PC-3 (cell line): ENCODE measurements around the gene KIF6.

ENCODE experiments used
- CTCF ChIP-seq: fragments of 300-600 bp; sonication (generic); conservative IDR thresholded peaks from 2 replicates; pipeline ENCODE4 v1.5.1; 2017; ENCODE audit warnings: antibody characterized with exemption, low read depth, mild to moderate bottlenecking, low read length
- EZH2 ChIP-seq: fragments of 300-600 bp; sonication (generic); IDR thresholded peaks from one replicate; pipeline ENCODE4 v1.6.1; 2017; ENCODE audit warnings: antibody characterized with exemption, mild to moderate bottlenecking, low read length; ENCODE audit not compliant: unreplicated experiment

DNA sequence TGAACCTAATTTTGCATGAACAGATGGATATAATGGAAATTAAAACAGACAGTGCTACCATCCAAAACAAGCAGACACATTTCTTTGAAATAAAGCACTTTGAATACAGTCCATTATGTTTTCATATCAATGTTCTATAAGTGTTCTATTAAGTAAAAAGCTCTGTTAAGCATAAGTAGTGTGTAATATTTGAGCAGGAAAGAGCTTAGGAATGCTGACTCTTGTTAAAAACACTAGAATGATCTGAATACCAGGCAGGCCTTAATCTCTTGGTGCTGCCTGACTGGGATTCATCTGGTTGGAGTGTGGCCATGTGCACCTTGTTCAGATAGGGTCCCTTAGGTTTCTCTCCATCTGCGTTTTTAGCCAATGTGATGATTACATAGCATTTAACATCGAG, 130.9 kb downstream of the KIF6 start:
- no peak for TF ChIP-seq CTCF
- TF ChIP-seq EZH2 = no peak
